HG02884 (cell line): ENCODE results near the gene DCDC1.

Source experiments
- ATAC-seq: cut with Tn5 transposase; IDR thresholded peaks from one replicate; pipeline ENCODE4 v1.9.1; 2021; ENCODE audit warnings: mild to moderate bottlenecking, moderate library complexity; ENCODE audit not compliant: unreplicated experiment

DCDC1 gene

DNA sequence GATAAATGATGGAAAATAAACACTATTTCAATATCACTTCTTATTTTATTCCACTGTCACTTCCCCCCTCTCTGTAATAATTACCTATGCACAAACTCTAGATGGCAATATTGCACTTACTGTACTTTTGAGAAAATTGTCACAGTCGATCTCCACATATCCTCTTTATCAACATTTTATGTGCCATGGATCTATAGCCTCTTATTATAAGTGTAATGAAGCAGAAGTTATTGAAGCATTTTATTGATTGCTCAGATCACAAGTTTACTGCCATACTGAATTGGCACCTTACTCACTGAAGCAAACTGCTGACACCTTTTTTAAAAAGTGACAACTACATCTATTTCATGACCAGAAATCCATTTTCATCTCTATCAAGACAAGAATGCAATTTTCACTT, 133.4 kb downstream of the DCDC1 start:
- no peak for ATAC-seq

- no peak for ATAC-seq
Observed at GRCh38 chr11:31233425-31233824, 136.1 kb downstream of the DCDC1 start.

GRCh38 chr11:31231601-31232000, 137.9 kb downstream of the DCDC1 start:
- ATAC-seq, result no peak

GRCh38 chr11:31218847-31219246, 150.7 kb downstream of the DCDC1 start:
- ATAC-seq, result no peak

GRCh38 chr11:31214372-31214771, 155.2 kb downstream of the DCDC1 start:
- no peak for ATAC-seq

GRCh38 chr11:31199378-31199777, 170.2 kb downstream of the DCDC1 start:
- no peak for ATAC-seq

- ATAC-seq, result no peak
Observed at GRCh38 chr11:31173926-31174680, 195.4 kb downstream of the DCDC1 start.

- peak; percentile 47 for ATAC-seq
Observed at GRCh38 chr11:31160504-31161422, 208.8 kb downstream of the DCDC1 start.

DNA sequence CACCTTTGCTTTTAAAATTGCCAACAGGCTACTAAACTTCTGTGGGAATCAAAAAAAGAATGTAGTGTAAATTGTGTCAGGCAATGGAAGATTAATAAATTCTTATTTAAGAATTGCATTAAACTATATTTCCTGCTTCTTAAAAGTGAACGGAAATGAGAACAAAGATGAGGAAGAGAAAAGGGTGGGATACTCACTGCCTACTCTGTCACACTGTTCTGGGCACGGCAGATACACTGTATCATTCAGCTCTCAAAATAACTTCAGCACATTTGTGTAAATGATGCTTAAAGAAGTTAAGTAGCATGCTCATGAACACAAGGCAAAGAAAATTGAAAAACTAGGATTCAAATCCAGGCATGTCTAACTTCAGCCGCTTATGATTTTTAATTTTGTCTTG, 218.7 kb downstream of the DCDC1 start:
- ATAC-seq, result no peak

DNA sequence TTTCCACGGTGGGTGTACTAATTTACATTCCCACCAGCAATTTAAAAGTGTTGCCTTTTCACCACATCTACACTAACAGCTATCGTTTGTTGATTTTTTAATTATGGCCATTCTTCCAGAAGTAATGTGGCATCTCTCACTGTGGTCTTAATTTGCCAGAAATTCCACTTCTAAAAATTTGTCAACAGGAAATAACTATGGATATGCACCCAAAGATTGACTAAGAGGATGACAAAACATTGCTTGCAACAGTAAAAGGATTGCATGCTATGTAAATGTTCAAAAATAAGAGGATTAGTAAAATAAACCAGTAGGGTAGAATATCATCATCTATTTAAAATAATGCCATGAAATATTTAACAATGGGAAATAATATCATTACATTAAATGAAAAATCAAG, 219.5 kb downstream of the DCDC1 start:
- ATAC-seq, result no peak

DNA sequence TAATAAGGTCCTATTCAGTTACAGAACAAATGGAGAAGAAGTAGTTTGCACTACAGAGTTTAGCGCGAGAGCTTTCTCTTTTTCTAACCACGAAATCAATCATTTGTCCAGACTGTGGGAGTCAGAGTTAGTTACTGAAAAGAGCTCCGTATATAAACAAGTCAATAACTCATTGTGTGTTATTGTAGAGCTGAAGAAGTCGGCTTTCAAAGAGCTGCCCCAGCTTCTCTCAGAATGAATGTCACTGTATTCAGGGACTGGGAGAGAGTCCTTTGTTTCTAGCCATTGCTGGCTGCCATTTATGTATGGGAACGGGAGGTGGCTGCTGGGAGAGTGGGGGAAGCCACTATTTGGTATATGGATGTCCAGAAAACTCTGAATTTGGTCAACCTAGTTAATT, 227.8 kb downstream of the DCDC1 start:
- no peak for ATAC-seq

GRCh38 chr11:31139479-31139878, 230.1 kb downstream of the DCDC1 start:
- ATAC-seq, result no peak

DNA sequence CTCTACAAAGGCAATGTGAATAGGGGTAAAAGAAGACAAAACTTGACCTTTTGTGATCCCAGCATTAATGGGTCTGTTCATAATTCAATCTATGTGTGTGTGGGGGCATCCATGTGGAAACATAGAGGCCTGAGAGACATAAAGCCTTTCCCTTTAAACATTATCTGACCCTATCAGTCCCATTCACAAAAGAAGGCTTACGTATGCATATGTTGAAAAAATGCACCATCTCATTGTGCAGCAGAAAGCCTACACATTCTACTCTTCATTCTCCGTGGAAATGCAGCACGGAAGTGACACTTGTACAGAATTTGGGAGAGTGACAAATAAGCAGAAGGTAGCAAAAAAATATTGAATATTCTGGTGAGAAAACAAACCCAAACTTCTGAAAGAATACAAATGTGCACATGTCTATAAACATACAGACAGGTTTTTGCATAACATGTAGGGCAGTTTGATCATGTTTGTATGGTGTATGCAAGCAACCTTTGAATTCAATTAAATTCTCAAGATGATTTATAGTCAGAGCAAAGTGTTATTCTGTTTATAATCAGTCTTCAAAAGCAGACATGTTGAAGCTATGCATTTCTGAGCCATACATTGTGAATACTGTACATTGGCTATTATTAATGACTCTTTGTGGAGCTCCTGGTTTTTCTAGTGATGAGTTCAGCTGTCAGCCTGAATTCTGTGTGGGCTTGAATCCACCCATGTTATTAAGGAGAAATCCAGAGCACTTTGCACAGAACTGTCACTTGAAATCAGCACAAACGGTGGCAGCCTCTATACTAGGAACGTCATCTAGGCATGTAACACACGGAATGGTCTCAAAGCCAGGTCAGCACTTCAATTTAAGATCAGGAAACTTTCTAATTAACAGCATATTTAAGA, 236.8 kb downstream of the DCDC1 start:
- no peak for ATAC-seq

GRCh38 chr11:31131760-31132159, 237.8 kb downstream of the DCDC1 start:
- no peak for ATAC-seq

- ATAC-seq, result no peak
Observed at GRCh38 chr11:31127290-31127689, 242.2 kb downstream of the DCDC1 start.

GRCh38 chr11:31120428-31120827, 249.1 kb downstream of the DCDC1 start:
- ATAC-seq, result no peak

DNA sequence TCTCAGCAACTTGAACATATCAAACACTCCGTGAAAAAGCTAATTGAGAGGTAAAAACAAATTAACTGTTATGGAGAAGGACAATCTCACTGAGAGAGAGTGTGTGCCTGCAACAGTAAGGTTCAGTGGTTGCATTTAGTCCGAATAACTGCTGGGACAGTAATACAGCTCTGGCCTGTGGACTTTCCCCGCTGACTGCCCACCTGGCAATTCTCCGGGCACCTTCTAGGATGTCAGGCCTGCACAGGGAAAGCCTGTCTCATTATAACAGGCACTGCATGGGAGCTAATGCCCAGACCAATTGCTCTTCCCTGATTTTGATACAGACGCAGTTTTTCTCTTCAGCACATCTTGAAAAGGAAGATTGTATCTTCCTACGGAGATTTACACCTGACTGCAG, 251.0 kb downstream of the DCDC1 start:
- ATAC-seq, result no peak

DNA sequence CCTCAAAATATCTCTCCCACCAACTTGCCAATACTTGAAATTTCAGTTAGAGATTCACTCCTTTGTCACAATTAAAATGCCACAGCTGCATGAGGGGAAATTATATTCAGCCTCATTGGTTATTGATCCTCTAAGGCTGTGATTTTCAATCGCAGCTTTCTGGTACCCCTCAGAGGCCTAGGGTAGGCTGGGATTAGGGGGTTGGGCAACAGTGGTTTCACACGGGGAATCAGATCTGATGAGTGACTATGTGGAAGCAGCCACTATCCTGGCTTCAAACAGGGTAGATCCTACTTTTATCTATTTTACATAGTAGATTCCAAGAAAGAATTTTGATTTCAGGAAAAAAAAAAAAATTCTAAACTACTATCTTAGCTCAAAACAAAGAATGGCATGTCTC, 252.5 kb downstream of the DCDC1 start:
- no peak for ATAC-seq

DNA sequence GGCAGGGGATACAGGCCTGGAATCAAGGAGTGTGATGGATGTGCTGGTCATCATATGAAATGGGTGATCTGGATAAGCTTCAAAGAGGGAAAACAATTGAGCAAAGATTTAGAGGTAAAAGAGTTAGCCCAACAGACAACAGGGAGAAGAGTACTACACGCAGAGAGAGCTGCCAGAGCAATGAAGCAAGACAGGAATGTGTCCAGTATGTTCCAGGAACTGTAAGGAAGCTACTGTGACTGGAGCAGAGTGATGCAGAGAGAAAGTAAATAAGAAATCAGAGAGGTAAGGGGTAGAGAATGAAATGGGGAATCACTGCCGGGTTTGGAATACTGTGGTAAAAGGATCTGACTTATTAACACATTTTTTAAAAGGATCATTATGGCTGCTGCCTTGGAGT, 255.1 kb downstream of the DCDC1 start:
- ATAC-seq, result no peak

DNA sequence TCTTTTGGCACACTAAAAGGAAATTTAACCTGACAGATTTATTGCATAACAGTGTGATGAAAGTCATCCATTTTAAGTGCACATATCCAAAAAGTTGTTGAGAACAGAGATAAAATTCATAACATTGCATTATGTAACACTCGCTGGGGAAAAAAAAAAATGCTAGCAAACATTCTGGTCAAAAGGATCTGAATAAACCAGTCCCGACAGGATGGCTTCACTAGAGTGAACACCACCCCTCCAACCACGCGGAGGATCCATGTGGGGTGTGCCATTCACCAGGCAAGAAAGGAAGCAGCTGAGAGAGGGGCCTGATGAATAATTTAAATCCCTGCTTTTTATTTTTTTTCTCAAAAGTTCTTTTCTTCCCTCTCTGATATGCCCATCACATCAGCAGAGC, 258.7 kb downstream of the DCDC1 start:
- no peak for ATAC-seq

DNA sequence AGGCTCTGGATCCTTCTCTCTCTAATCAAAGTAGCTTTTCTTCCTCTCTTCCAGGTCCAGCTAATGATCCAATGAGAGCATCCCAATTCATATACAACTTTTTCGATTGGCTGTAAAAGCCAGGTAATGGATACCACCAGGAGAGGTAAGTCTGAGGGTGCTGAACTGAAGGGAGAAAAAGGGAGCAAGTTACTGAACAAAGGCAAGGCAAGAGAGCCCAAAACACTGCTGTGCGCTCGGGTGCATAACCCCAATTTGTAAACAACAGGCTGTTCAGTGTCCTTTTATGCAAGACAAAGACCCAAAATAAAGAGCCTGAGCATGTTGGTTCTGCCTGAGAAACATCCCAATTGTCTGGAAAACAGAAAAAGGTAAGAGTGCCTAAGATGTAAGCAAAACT, 260.1 kb downstream of the DCDC1 start:
- ATAC-seq, result no peak
